Tibial nerve (tissue), 4 donors: ENCODE measurements around the gene IRF2BPL. TPM values are rescaled to one million over a fixed set of nuclear protein-coding genes. Genes with fewer than 3 reads are reported as not detected.
A peak's percentile ranks its signal among the peaks of the same experiment; 100 is the strongest.

Experiments used
- DNase-seq, 2 donors: peaks; one replicate each; pipeline ENCODE4 v3.0.0-alpha.2; 2019; ENCODE audit warnings: low spot score in 2 of 2
- H3K27ac ChIP-seq, 4 donors: fragments of 200-600 bp; sonication (generic) in 3 of 4; one replicate each; pipeline ENCODE4 v1.5.1; 2017 to 2019; ENCODE audit warnings: mild to moderate bottlenecking in 1 of 4
- H3K27me3 ChIP-seq, 2 donors: fragments of 200-600 bp; sonication (generic) in 1 of 2; one replicate each; pipeline versions ENCODE4 v1.5.1 to v1.6.0; 2017 to 2019
- H3K36me3 ChIP-seq, 3 donors: fragments of 200-600 bp; sonication (generic); one replicate each; pipeline ENCODE4 v1.5.1; 2018 to 2019
- H3K4me1 ChIP-seq, 4 donors: fragments of 200-600 bp; sonication (generic) in 3 of 4; one replicate each; pipeline ENCODE4 v1.5.1; 2017 to 2019
- H3K4me3 ChIP-seq, 4 donors: fragments of 200-600 bp; sonication (generic) in 3 of 4; one replicate each; pipeline ENCODE4 v1.5.1; 2017 to 2019; ENCODE audit warnings: mild to moderate bottlenecking in 1 of 4, moderate library complexity in 1 of 4
- H3K9me3 ChIP-seq, 4 donors: fragments of 200-600 bp; sonication (generic) in 3 of 4; one replicate each; pipeline ENCODE4 v1.5.1; 2017 to 2019
- EP300 ChIP-seq, 2 donors: sonication (generic); formaldehyde crosslinking; IDR thresholded peaks; one replicate each; pipeline ENCODE4 v1.6.1; 2017; ENCODE audit warnings: antibody characterized with exemption in 2 of 2, mild to moderate bottlenecking in 1 of 2
- POLR2A ChIP-seq, 2 donors: fragments of 450-650 bp; IDR thresholded peaks; one replicate each; pipeline ENCODE4 v1.6.1; 2017; ENCODE audit warnings: antibody characterized with exemption in 2 of 2, mild to moderate bottlenecking in 2 of 2, moderate library complexity in 2 of 2
- WGBS, 2 donors: methylation state at CpG; one replicate each; pipeline ENCODE4 v1.1.5; 2018; 5-methylcytosine and 5-hydroxymethylcytosine counted together
- total RNA-seq, 4 donors: library from RNA; depleted of rRNA; stranded (reverse); fragments of >200 nt; gene quantifications; one replicate each; pipeline ENCODE4 v1.1.0, GENCODE V29; 2016
- TF ChIP-seq, protein P1 (sequence below), 5 experiments: fragments of 200-600 bp in 3 of 5; fragments of 450-650 bp in 2 of 5; sonication (generic) in 3 of 5; IDR thresholded peaks; one replicate each; pipeline ENCODE4 v1.5.1; 2016 to 2019; ENCODE audit warnings: antibody characterized with exemption in 5 of 5, mild to moderate bottlenecking in 3 of 5, moderate library complexity in 2 of 5

IRF2BPL gene
- total RNA-seq, 4 donors from 2014 or later, result 52.4 to 69.2 (median 60.7) TPM

DNA sequence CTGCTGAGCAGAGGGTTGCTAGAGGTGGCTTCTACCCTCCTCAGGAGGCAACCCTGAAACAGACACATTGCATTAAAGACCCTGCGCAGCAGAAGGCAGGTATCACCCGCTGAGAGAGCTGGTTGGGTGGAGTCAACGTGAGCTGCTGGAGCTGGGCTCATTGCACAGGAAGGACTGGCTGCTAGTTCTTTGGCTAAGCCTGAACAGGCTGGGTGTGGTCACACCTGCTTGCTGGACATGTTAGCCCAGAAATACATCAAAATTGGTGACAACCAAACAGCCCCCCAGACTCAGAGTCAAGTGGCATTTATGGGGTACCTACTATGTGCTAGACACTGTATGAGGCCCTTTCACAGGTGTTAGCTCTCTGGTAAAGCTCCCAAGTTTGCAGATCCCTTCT lies 33.8 kb upstream of the IRF2BPL start:
- no peaks in the 10 kb centered on the region for H3K27me3 ChIP-seq
- WGBS, 2 donors, result 89 to 94% methylated on average over 3 of the region's 3 CpGs
- peaks cover 0 to 8% (median 0%) of the 10 kb centered on the region in 4 donors for H3K4me1 ChIP-seq
- no peaks in the 10 kb centered on the region for H3K9me3 ChIP-seq
- TF ChIP-seq POLR2A (IDR thresholded peaks at IDR 0.05) (no peak), EP300 (IDR thresholded peaks at IDR 0.05) (no peak)
- TF ChIP-seq, protein P1, sequence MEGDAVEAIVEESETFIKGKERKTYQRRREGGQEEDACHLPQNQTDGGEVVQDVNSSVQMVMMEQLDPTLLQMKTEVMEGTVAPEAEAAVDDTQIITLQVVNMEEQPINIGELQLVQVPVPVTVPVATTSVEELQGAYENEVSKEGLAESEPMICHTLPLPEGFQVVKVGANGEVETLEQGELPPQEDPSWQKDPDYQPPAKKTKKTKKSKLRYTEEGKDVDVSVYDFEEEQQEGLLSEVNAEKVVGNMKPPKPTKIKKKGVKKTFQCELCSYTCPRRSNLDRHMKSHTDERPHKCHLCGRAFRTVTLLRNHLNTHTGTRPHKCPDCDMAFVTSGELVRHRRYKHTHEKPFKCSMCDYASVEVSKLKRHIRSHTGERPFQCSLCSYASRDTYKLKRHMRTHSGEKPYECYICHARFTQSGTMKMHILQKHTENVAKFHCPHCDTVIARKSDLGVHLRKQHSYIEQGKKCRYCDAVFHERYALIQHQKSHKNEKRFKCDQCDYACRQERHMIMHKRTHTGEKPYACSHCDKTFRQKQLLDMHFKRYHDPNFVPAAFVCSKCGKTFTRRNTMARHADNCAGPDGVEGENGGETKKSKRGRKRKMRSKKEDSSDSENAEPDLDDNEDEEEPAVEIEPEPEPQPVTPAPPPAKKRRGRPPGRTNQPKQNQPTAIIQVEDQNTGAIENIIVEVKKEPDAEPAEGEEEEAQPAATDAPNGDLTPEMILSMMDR (IDR thresholded peaks at IDR 0.05), result no peak
- H3K4me3 ChIP-seq, result no peak overlapping the region
- no peak for DNase-seq
- H3K27ac ChIP-seq, result no peak overlapping the region
- no peaks in the 10 kb centered on the region for H3K36me3 ChIP-seq

DNA sequence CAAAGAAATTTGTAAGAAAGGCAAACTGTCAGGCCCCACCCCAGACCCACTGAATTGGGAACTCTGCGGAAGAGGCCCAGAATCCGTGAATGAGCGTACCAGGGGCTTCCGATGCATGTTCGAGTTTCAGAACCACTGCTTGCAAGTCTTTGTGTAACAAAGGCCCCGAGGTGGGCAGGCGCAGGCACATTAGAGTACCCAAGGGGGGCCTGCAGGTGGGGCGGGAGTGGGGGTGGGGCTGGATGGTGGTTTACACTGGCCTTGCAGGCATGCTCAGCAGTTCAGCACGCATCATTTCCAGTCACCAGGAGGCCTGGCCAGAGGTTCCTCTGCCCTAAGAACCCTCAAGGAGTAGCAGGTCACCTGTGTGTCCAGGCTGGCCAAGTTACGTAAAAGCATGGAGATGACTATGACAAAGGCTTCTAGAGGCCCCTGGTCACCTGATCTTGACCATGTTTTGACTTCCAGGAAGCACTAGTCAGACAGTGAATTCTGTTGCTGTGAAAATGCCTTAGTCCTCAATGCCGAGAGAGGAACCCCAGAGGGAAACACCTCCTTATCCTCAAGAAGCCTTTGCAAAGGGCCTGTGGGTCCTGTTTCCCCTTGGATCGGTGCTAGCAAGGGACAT lies 33.2 kb upstream of the IRF2BPL start:
- no peaks in the 10 kb centered on the region for H3K27me3 ChIP-seq
- 88 to 89% methylated on average over 12 of the region's 12 CpGs for WGBS, 2 donors
- DNase-seq, result no peak
- H3K9me3 ChIP-seq, result no peaks in the 10 kb centered on the region
- H3K27ac ChIP-seq, result no peak overlapping the region
- H3K36me3 ChIP-seq, result no peaks in the 10 kb centered on the region
- H3K4me3 ChIP-seq, result no peak overlapping the region
- H3K4me1 ChIP-seq, result peaks cover 0 to 8% (median 0%) of the 10 kb centered on the region in 4 donors
- TF ChIP-seq POLR2A (IDR thresholded peaks at IDR 0.05) (no peak), EP300 (IDR thresholded peaks at IDR 0.05) (no peak)
- TF ChIP-seq, protein P1 (IDR thresholded peaks at IDR 0.05), result no peak

DNA sequence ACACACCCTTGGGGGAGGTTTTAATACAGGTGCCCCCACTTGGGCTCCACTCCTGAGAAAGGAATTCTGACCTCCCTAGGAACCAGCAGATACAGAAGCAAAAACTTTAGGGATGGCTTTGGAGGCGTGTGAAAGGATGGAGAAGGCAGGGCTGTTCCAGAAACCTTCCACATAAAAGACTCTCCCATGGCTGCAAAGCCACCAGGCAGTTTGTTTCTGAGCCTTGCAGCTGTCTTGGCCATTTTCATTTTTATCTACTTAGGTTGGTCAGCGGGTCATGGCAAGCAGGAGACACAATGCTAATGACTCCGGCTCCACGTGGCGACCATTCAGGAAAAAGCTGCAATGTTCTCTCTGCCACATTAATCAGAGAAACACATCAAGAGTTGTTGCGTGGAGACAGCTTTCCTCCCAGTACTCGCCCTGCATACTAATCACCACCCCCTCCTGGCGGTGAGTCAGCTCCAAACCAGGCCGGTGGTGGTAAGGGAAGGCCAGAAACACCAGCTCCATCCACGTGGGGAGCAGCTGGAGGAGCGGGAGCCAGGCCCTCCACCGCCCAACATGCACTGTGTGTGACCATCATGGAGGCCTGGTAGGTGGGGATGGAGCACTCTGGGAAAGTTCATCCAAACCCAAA lies 30.9 kb upstream of the IRF2BPL start:
- WGBS, 2 donors, result 44 to 52% methylated on average over 12 of the region's 12 CpGs
- Histone ChIP-seq H3K9me3 (peaks cover 0 to 14% (median 0%) of the 10 kb centered on the region in 4 donors), H3K27ac (no peak overlapping the region), H3K27me3 (no peaks in the 10 kb centered on the region), H3K36me3 (no peaks in the 10 kb centered on the region), H3K4me3 (no peak overlapping the region), H3K4me1 (peaks cover 0 to 8% (median 0%) of the 10 kb centered on the region in 4 donors)
- TF ChIP-seq EP300 (IDR thresholded peaks at IDR 0.05) (no peak), POLR2A (IDR thresholded peaks at IDR 0.05) (no peak)
- TF ChIP-seq, protein P1 (IDR thresholded peaks at IDR 0.05), result peak in 1 of 5 experiments; percentile 34
- no peak for DNase-seq

DNA sequence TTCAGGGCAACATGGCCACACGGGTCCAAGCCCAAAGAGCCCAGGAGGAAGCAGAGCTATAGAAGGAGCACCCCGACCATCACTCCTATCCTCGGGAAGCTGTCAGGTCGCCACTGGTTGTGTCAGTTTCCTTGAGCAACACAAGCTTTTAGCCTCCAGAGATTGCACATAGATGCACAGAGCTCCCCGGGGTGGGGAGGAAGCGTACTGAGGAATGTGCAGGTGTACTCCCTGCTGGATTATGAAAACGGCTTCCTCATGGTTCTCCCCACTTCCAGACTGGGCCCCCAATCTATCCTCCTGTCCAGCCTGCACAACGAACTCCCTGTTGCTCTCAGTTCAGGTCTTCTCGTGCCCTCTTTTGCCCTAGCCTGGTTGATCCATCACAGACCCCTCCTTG lies 30.3 kb upstream of the IRF2BPL start:
- H3K4me3 ChIP-seq, result no peak overlapping the region
- no peaks in the 10 kb centered on the region for H3K27me3 ChIP-seq
- H3K4me1 ChIP-seq, result peaks cover 0 to 3% (median 0%) of the 10 kb centered on the region in 4 donors
- peaks cover 0 to 14% (median 0%) of the 10 kb centered on the region in 4 donors for H3K9me3 ChIP-seq
- H3K27ac ChIP-seq, result no peak overlapping the region
- no peaks in the 10 kb centered on the region for H3K36me3 ChIP-seq
- DNase-seq, result no peak
- 76 to 79% methylated on average over 9 of the region's 9 CpGs for WGBS, 2 donors
- TF ChIP-seq POLR2A (IDR thresholded peaks at IDR 0.05) (no peak), EP300 (IDR thresholded peaks at IDR 0.05) (no peak)
- TF ChIP-seq, protein P1 (IDR thresholded peaks at IDR 0.05), result no peak

DNA sequence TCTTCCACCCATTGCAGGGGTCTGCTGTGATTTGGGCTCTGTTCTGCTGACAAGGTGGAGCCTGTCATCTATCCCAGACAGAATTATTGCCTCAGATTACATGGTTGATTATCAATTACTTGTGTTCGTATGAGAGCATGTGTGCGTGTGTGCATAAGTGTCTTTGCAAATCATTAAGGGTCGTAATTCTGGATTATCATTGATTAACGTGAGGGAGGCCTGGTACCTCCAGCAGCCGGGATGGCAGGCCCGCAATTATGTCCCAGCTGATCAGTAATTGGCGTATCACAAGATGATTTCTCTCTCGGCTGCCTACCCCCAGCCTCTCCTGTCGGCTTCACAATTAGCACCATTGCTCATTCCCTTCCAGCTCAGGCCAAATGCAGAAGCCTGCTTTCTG lies 29.6 kb upstream of the IRF2BPL start:
- no peaks in the 10 kb centered on the region for H3K36me3 ChIP-seq
- H3K27ac ChIP-seq, result no peak overlapping the region
- TF ChIP-seq POLR2A (IDR thresholded peaks at IDR 0.05), result no peak
- H3K4me3 ChIP-seq, result no peak overlapping the region
- peaks cover 0 to 2% (median 0%) of the 10 kb centered on the region in 4 donors for H3K4me1 ChIP-seq
- H3K27me3 ChIP-seq, result no peaks in the 10 kb centered on the region
- DNase-seq, result no peak
- 85 to 90% methylated on average over 9 of the region's 9 CpGs for WGBS, 2 donors
- H3K9me3 ChIP-seq, result peaks cover 0 to 14% (median 0%) of the 10 kb centered on the region in 4 donors
